ENCODE data around the gene CAPS. TPM values are rescaled to one million over a fixed set of nuclear protein-coding genes. Genes with fewer than 3 reads are reported as not detected.
"Not testable (repeated sequence)": the region's sequence is repeated elsewhere in the genome, so short reads cannot be mapped to it uniquely, and the experiment has no call there.

Gene CAPS
- total RNA-seq, 1 donor from 2014 or later: 3.3 TPM

DNA sequence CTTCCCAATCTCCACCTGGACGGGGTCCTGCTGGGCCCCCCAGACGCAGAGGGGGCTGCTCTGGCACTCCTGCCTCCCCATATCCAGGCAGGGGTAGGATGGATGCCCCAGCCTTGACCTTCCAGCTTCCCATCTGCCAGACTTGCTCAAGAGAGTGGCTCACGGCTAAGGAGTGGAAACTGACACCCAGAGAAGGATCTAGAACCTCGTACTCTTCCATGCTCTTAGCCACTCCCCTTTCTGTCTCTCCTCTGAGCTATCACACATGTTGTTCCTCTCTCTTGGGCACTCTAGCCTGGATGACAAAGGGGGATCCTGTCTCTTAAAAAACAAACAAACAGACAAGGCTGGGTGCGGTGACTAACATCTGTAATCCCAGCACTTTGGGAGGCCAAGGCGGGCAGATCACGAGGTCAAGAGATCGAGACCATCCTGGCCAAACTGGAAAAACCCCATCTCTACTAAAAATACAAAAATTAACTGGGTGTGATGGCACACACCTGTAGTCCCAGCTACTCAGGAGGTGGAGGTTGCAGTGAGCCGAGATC lies 31.6 kb upstream of the CAPS start:
- Mint-ChIP-seq H3K27ac (no peak overlapping the region), H3K36me3 (ENCODE audit: low read depth) (no peaks in the 10 kb centered on the region), H3K4me1 (ENCODE audit: low read depth) (no peaks in the 10 kb centered on the region), H3K9me3 (no peaks in the 10 kb centered on the region), H3K4me3 (ENCODE audit: low read depth) (no peak overlapping the region), H3K27me3 (ENCODE audit: low read depth) (peaks cover 4% of the 10 kb centered on the region)
- intact Hi-C loops (cut with micrococcal nuclease): no loop called here
- DNase-seq (ENCODE audit: low spot score): no peak

DNA sequence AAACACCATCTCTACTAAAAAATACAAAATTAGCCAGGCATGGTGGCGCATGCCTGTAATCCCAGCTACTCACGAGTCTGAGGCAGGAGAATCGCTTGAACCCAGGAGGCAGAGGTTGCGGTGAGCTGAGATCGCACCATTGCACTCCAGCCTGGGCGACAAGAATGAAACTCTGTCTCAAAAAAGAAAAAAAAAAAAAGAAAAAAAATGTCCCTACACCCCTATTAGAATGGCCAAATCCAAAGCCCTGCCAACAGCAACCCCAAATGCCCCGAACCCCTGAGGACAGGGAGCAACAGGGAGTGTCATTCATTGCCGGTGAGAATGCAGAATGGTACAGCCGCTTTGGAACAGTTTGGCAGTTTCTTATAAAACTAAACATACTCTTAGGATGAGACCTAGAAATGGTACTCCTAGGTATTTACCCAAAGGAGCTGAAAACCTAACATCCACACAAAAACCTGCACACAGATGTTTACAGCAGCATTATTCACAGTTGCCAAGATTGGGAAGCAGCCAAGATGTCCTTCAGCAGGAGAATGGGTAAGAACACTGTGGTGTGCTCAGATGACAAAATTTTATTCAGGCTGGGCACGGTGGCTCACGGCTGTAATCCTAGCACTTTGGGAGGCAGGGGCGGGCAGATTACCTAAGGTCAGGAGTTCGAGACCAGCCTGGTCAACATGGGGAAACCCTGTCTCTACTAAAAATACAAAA lies 30.7 kb upstream of the CAPS start:
- H3K9me3 Mint-ChIP-seq; DNase-seq (ENCODE audit: low spot score); intact Hi-C loops (cut with micrococcal nuclease); H3K27me3 Mint-ChIP-seq (ENCODE audit: low read depth); H3K36me3 Mint-ChIP-seq (ENCODE audit: low read depth); H3K4me3 Mint-ChIP-seq (ENCODE audit: low read depth); H3K4me1 Mint-ChIP-seq (ENCODE audit: low read depth); H3K27ac Mint-ChIP-seq: not testable (repeated sequence)

DNA sequence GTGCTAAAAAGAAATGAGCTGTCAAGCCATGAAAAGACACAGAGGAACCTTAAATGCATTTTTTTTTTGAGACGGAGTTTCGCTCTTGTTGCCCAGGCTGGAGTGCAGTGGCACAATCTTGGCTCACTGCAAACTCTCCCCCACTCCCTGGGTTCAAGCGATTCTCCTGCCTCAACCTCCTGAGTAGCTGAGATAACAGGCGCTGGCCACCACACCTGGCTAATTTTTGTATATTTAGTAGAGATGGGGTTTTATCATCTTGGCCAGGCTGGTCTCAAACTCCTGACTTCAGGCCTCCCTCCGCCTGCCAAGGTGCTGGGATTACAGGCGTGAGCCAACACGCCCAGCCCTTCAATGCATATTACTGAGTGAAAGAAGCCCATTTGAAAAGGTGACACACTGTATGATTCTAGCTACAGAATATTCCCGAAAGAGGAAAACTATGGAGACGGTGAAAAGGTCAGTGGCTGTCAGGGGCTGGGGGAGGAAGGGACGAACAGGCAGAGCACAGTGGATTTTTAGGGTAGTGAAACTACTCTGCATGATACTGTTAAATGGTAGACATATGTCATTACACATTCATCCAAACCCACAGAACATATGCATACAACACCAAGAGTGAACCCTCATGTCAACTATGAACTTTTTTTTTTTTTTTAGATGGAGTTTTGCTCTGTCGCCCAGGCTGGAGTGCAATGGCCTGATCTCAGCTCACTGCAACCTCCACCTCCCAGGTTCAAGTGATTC lies 29.8 kb upstream of the CAPS start:
- DNase-seq (ENCODE audit: low spot score); H3K36me3 Mint-ChIP-seq (ENCODE audit: low read depth); H3K27ac Mint-ChIP-seq; H3K9me3 Mint-ChIP-seq; intact Hi-C loops (cut with micrococcal nuclease); H3K4me1 Mint-ChIP-seq (ENCODE audit: low read depth); H3K27me3 Mint-ChIP-seq (ENCODE audit: low read depth); H3K4me3 Mint-ChIP-seq (ENCODE audit: low read depth): not testable (repeated sequence)

DNA sequence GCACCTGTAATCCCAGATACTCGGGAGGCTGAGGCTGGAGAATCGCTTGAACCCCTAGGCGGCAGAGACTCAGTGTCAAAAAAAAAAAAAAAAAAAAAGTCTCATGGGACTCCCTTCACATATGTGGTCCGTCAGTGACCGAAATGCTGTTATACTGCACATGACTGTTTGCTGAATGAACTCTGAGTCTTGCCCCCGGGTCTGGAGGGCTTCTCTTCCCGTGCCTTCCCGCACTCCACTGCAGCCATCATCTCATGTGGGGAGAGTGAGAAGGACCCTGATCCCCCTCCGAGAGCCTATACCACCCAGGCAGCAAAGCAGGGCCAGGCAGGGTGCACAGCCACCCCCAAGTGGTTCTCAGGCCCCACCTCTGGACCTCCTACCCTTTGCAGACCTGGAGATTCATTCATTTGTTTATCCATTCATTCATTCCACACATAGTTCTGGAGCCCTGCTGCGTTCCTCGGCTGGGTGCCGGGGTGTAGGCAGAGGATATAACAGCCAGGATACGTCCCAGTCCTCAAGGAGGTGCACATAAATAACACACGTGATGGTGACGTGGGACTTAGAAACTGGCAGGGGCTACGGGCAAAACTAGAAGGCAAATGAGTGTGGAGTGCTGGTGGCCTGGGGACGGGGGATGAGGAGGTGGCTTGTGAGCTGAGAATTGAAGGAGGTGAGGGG lies 24.6 kb upstream of the CAPS start:
- no peaks in the 10 kb centered on the region for H3K9me3 Mint-ChIP-seq
- H3K27me3 Mint-ChIP-seq (ENCODE audit: low read depth): no peaks in the 10 kb centered on the region
- no peak overlapping the region for H3K4me3 Mint-ChIP-seq (ENCODE audit: low read depth)
- no peaks in the 10 kb centered on the region for H3K36me3 Mint-ChIP-seq (ENCODE audit: low read depth)
- intact Hi-C loops (cut with micrococcal nuclease): no loop called here
- no peaks in the 10 kb centered on the region for H3K4me1 Mint-ChIP-seq (ENCODE audit: low read depth)
- no peak for DNase-seq (ENCODE audit: low spot score)
- H3K27ac Mint-ChIP-seq: no peak overlapping the region

DNA sequence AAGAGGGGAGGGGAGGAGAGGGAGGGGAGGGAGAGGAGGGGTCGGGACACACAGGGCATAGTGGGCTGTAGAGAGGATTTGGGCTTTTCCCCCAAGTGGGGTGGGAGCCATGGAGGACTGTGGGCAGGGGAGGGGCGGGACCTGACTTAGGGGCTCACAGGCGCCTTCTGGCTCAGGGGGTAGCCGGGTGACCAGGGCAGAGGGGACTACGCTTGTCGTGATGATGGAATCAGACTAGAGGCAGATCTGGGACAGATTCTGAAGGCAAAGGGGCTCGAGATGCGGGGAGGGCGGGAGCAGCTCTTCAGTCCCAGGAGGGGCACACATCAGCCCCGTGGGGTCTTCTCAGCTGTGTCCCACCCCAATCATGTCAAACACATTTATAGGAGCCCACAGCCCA lies 24.0 kb upstream of the CAPS start:
- Mint-ChIP-seq H3K27ac (no peak overlapping the region), H3K36me3 (ENCODE audit: low read depth) (peaks cover 1% of the 10 kb centered on the region), H3K27me3 (ENCODE audit: low read depth) (no peaks in the 10 kb centered on the region), H3K9me3 (no peaks in the 10 kb centered on the region), H3K4me3 (ENCODE audit: low read depth) (no peak overlapping the region), H3K4me1 (ENCODE audit: low read depth) (no peaks in the 10 kb centered on the region)
- no peak for DNase-seq (ENCODE audit: low spot score)
- intact Hi-C loops (cut with micrococcal nuclease): no loop called here

DNA sequence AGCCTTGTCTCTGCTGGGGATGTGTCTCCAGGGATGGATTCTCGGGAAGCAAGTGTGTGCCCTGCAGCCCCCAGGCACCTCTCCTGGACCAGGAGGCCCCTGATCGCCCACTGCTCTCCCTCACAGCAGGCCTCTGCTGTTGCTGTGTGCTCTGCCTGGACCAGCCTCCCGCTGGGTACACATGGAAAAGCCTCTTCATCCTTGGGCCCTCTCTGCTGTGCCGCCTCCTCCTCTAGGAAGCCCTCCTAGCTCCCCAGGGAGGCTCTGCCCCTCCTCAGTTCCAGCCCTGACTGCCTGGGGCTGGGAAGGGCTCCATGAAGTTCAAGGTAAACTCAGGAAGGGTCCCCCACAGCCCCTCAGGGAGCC lies 22.5 kb upstream of the CAPS start:
- Mint-ChIP-seq H3K4me1 (ENCODE audit: low read depth) (no peaks in the 10 kb centered on the region), H3K36me3 (ENCODE audit: low read depth) (peaks cover 8% of the 10 kb centered on the region), H3K4me3 (ENCODE audit: low read depth) (no peak overlapping the region), H3K27ac (no peak overlapping the region), H3K9me3 (no peaks in the 10 kb centered on the region), H3K27me3 (ENCODE audit: low read depth) (no peaks in the 10 kb centered on the region)
- DNase-seq (ENCODE audit: low spot score): no peak
- intact Hi-C loops (cut with micrococcal nuclease): no loop called here

DNA sequence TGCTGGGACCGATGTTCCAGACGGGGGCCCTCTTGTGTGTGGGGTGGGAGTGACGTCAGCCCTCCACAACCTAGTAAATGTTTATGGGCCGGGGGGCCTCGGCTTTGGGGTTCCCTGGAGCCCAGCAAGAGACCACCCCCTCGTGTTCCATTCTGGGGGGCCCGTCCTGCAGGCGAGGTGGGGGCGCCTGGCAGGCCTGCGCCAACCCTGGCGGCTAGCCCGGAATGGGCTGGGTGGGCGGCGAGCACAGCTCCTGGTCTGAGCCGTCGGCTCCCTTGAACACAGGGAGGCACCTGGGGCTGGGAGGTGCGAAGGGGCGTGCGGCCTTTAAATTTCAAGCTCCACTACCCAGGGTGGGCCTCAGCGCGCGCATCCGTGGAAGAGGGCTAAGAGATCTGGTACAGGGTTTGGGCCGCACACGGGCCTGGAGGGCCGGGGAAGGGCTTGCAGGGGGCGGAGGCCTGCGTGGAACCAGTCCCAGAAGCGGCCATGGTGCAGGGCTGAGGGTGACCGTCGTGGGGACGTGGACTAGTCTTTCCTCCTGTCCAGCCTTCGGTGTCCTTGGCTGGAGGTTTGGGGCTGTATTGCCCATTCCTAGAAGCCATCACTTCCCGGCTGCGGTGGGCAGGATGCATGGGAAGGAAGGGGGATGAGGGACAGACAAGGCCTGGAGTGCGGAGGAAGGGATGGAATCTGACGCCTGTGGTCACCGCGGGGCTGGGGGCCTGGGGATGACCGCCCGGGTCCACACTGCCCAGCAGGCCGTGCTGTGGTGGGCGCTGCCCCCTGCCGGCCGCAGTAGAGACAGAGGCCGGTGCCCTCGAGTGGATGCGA lies 21.9 kb upstream of the CAPS start:
- intact Hi-C loops (cut with micrococcal nuclease): no loop called here
- H3K4me3 Mint-ChIP-seq (ENCODE audit: low read depth): no peak overlapping the region
- no peaks in the 10 kb centered on the region for H3K4me1 Mint-ChIP-seq (ENCODE audit: low read depth)
- H3K36me3 Mint-ChIP-seq (ENCODE audit: low read depth): peaks cover 8% of the 10 kb centered on the region
- no peak overlapping the region for H3K27ac Mint-ChIP-seq
- no peaks in the 10 kb centered on the region for H3K27me3 Mint-ChIP-seq (ENCODE audit: low read depth)
- no peaks in the 10 kb centered on the region for H3K9me3 Mint-ChIP-seq
- DNase-seq (ENCODE audit: low spot score): no peak

DNA sequence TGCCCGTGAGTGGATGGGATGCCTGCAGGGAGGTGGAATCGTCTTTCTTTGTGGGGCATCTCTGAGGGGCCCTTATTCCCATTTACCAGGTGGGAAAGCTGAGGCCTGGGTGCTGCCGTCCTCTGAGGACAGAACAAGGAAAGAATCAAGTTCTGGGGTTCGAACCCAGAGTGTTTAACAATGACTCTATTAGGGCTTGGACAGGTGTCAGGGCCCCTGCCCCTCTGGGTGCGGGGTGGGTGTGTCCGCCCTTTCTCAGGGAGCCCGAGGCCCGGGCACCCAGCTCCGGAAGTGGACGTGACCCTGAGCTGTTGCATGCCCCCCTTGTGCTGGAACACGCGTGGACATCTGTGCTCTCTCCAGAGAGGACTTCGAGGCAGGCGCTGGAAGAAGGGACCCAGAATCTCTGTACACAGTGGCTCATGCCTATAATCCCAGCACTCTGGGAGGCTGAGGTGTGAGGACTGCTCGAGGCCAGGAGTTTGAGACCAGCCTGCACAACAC lies 21.2 kb upstream of the CAPS start:
- Mint-ChIP-seq H3K27me3 (ENCODE audit: low read depth) (no peaks in the 10 kb centered on the region), H3K36me3 (ENCODE audit: low read depth) (peaks cover 8% of the 10 kb centered on the region), H3K4me1 (ENCODE audit: low read depth) (no peaks in the 10 kb centered on the region), H3K9me3 (no peaks in the 10 kb centered on the region), H3K27ac (no peak overlapping the region), H3K4me3 (ENCODE audit: low read depth) (no peak overlapping the region)
- no peak for DNase-seq (ENCODE audit: low spot score)
- intact Hi-C loops (cut with micrococcal nuclease): no loop called here

DNA sequence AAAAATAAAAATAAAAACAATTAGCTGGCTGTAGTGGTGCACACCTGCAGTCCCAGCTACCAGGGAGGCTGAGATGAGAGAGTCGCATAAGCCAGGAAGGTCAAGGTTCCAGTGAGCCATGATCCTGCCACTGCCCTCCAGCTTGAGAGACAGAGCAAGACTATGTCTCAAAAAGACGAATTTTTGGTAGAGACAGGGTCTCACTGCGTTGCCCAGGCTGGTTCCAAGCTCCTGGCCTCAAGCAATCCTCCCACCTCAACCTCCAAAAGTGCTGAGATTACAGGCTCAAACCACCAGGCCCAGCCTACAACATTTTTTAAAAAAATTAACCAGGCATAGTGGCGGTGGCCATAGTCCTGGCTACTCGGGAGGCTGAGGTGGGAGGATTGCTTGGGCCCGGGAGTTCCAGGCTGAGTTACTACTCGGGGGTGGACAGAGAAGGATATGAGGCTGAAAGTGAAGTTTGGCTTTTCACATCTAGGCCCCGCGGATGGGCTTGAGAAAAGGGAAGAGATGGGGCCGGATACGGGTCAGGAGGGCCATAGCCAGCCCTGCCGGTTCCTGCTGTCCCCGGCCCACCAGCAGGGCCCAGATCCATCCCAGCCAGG lies 20.7 kb upstream of the CAPS start:
- no peak overlapping the region for H3K4me3 Mint-ChIP-seq (ENCODE audit: low read depth)
- intact Hi-C loops (cut with micrococcal nuclease): no loop called here
- H3K4me1 Mint-ChIP-seq (ENCODE audit: low read depth): no peaks in the 10 kb centered on the region
- no peaks in the 10 kb centered on the region for H3K9me3 Mint-ChIP-seq
- peaks cover 8% of the 10 kb centered on the region for H3K36me3 Mint-ChIP-seq (ENCODE audit: low read depth)
- no peaks in the 10 kb centered on the region for H3K27me3 Mint-ChIP-seq (ENCODE audit: low read depth)
- no peak overlapping the region for H3K27ac Mint-ChIP-seq
- DNase-seq (ENCODE audit: low spot score): no peak

DNA sequence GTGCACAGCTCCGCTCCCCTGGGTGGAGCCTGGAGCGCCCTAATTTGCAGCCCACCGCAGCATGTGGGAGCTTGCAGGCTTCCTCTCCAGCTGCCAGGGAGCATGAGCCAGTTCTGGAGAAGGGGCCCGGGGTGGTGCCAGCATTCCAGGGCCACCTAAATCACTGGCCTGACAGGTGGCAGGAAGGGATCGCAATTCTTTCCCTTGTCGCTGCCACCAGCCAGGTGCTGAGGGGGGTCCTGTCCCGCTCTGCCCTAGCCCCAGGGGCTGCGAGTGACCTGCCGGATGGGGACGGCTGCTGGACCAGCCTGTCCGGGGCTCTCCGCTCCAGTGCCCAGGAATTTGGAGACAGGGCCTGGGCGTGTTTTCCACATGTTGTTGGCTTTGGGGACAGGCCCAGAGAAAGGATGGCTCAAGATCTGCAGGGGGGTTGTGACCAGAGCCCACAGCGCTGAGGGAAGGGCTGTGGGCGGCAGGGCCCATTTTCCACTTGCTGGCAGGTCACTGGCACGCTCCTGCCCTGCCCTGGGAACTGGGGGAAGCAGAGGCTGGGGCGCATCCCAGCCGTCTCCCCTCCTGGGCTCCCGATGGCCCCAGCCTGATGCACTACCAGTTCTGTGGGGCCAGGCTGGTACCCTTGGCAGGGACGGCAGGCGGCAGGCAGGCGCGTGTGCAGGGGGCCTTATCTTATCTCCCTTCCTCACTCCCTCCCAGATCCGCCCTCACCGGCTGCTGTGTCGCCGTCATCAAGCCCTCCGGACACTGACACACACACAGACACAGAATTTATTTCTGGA lies 19.9 kb upstream of the CAPS start:
- intact Hi-C loops (cut with micrococcal nuclease): no loop called here
- DNase-seq (ENCODE audit: low spot score): no peak
- H3K9me3 Mint-ChIP-seq: no peaks in the 10 kb centered on the region
- H3K4me3 Mint-ChIP-seq (ENCODE audit: low read depth): no peak overlapping the region
- H3K36me3 Mint-ChIP-seq (ENCODE audit: low read depth): peaks cover 8% of the 10 kb centered on the region
- H3K4me1 Mint-ChIP-seq (ENCODE audit: low read depth): no peaks in the 10 kb centered on the region
- no peak overlapping the region for H3K27ac Mint-ChIP-seq
- H3K27me3 Mint-ChIP-seq (ENCODE audit: low read depth): no peaks in the 10 kb centered on the region

DNA sequence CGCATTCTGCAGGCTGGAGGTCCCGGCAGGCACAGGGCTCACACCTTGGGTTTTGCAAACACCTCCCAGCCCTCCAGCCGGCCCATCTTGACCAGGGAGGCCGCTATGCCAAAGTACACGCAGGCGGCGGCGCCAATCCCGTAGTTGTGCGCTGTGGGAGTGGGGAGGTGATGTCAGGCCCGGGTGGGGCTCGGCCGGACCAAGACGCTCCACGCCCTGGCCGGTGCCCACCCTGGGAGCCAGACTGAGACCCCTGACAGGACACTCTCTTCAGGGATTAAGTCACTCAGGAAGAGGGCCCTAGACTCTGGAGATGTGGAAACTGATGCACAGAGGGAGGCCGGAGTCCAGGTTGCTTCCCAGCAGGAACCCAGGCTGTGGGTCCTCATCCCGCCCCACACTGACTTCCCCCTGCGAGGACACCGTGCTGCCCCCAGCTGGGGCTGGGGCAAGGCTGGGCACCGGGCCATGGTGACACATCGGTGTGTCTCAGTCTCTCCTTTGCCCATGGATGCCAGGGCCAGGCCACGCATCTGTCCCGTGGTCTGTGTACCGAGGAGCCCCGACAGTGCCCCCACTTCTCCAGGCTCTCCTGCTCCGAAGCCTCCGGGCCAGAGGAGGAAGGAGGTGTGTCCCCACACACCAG lies 19.2 kb upstream of the CAPS start:
- intact Hi-C loops (cut with micrococcal nuclease): no loop called here
- no peaks in the 10 kb centered on the region for H3K4me1 Mint-ChIP-seq (ENCODE audit: low read depth)
- DNase-seq (ENCODE audit: low spot score): no peak
- no peaks in the 10 kb centered on the region for H3K27me3 Mint-ChIP-seq (ENCODE audit: low read depth)
- H3K36me3 Mint-ChIP-seq (ENCODE audit: low read depth): peaks cover 8% of the 10 kb centered on the region
- no peak overlapping the region for H3K4me3 Mint-ChIP-seq (ENCODE audit: low read depth)
- no peaks in the 10 kb centered on the region for H3K9me3 Mint-ChIP-seq
- H3K27ac Mint-ChIP-seq: no peak overlapping the region

All from activated T-helper 2 cell treated with anti-CD3 and anti-CD28 coated beads, Interferon-gamma antibody, Interleukin-2, Interleukin-4, amounts not matched to agents 10 μg/mL and 5 μg/mL and 100 μg/mL, durations not matched to agents 14 hours and 24 hours and 36 hours (primary cell).